DND-41 (cell line): ENCODE data around the gene RBM47.
"Not testable (repeated sequence)": the region's sequence is repeated elsewhere in the genome, so short reads cannot be mapped to it uniquely, and the experiment has no call there.

Experiments used
- ATAC-seq: fragments of 200-7000 bp; cut with Tn5 transposase; 3 replicates; pipeline ENCODE4 v1.9.1; 2021; ENCODE audit warnings: low read depth; ENCODE audit not compliant: insufficient read depth
- DNase-seq: peaks from one replicate; pipeline ENCODE4 v3.0.0-alpha.2; 2020
- H2AFZ ChIP-seq: 2 replicates; pipeline ENCODE4 v1.6.0; 2012; ENCODE audit warnings: low read depth, low read length
- H3K27ac ChIP-seq: 2 replicates; pipeline ENCODE4 v1.5.1; 2012; ENCODE audit warnings: low read length, inconsistent platforms
- H3K27me3 ChIP-seq: fragments of 200-600 bp; sonication (generic); 2 replicates; pipeline ENCODE4 v1.6.0; 2012; ENCODE audit warnings: low read length, mild to moderate bottlenecking, inconsistent platforms; ENCODE audit not compliant: insufficient read depth, poor library complexity
- H3K36me3 ChIP-seq: 2 replicates; pipeline ENCODE4 v1.5.1; 2012; ENCODE audit warnings: low read length, inconsistent platforms; ENCODE audit not compliant: insufficient read depth
- H3K4me1 ChIP-seq: 2 replicates; pipeline ENCODE4 v1.5.1; 2012; ENCODE audit warnings: mild to moderate bottlenecking, low read length; ENCODE audit not compliant: insufficient read depth
- H3K4me2 ChIP-seq: 2 replicates; pipeline ENCODE4 v1.6.0; 2012; ENCODE audit warnings: mild to moderate bottlenecking, moderate library complexity, low read length, inconsistent platforms; ENCODE audit not compliant: insufficient read depth
- H3K4me3 ChIP-seq, 2 experiments: fragments of 200-600 bp in 1 of 2; shearing (Covaris generic) in 1 of 2; 2 replicates each; pipeline ENCODE4 v1.5.1; 2012 to 2016; ENCODE audit warnings: inconsistent platforms in 2 of 2, low read length in 2 of 2, mild to moderate bottlenecking in 2 of 2, low read depth in 1 of 2, moderate library complexity in 1 of 2
- H3K79me2 ChIP-seq: 2 replicates; pipeline ENCODE4 v1.6.0; 2012; ENCODE audit warnings: low read length, inconsistent platforms; ENCODE audit not compliant: insufficient read depth
- H3K9ac ChIP-seq: 2 replicates; pipeline ENCODE4 v1.6.0; 2012; ENCODE audit warnings: low read depth, mild to moderate bottlenecking, inconsistent platforms, low read length, moderate library complexity
- H3K9me3 ChIP-seq: 2 replicates; pipeline ENCODE4 v1.5.1; 2012; ENCODE audit warnings: low read length, moderate library complexity, mild to moderate bottlenecking, inconsistent platforms; ENCODE audit not compliant: insufficient read depth, severe bottlenecking
- H4K20me1 ChIP-seq: 2 replicates; pipeline ENCODE4 v1.6.0; 2012; ENCODE audit warnings: low read length; ENCODE audit not compliant: insufficient read depth
- EZH2 ChIP-seq: IDR thresholded peaks from 3 replicates; pipeline ENCODE4 v1.6.1; 2012; ENCODE audit warnings: borderline replicate concordance, low read depth, mild to moderate bottlenecking, moderate library complexity, low read length, inconsistent platforms; ENCODE audit not compliant: severe bottlenecking
- TF ChIP-seq, protein P1 (sequence below): IDR thresholded peaks from 2 replicates; pipeline ENCODE4 v1.5.1; 2012; ENCODE audit warnings: borderline replicate concordance, low read length, moderate library complexity, mild to moderate bottlenecking; ENCODE audit not compliant: poor library complexity, severe bottlenecking; ENCODE audit errors: extremely low read depth

The RBM47 gene

DNA sequence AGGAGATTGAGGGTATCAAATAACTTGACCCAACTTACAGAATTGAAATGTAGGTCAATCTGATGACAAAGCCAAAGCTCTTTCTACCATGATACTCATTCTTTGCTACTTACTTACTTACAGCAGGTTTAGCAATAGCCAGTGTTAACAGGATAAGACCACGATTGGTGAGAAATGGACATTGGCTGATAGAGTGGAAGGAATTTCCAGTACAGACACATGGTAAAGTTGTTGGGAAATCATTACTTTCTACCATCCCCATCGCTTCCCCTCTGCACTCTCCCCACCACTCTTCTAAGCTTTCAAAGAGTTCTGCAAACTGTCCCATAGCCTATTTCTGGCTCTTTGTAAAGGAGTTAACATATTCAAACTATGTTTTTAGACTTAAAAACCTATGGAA, 174.8 kb downstream of the RBM47 start:
- TF ChIP-seq, protein P1, sequence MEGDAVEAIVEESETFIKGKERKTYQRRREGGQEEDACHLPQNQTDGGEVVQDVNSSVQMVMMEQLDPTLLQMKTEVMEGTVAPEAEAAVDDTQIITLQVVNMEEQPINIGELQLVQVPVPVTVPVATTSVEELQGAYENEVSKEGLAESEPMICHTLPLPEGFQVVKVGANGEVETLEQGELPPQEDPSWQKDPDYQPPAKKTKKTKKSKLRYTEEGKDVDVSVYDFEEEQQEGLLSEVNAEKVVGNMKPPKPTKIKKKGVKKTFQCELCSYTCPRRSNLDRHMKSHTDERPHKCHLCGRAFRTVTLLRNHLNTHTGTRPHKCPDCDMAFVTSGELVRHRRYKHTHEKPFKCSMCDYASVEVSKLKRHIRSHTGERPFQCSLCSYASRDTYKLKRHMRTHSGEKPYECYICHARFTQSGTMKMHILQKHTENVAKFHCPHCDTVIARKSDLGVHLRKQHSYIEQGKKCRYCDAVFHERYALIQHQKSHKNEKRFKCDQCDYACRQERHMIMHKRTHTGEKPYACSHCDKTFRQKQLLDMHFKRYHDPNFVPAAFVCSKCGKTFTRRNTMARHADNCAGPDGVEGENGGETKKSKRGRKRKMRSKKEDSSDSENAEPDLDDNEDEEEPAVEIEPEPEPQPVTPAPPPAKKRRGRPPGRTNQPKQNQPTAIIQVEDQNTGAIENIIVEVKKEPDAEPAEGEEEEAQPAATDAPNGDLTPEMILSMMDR, result no peak

DNA sequence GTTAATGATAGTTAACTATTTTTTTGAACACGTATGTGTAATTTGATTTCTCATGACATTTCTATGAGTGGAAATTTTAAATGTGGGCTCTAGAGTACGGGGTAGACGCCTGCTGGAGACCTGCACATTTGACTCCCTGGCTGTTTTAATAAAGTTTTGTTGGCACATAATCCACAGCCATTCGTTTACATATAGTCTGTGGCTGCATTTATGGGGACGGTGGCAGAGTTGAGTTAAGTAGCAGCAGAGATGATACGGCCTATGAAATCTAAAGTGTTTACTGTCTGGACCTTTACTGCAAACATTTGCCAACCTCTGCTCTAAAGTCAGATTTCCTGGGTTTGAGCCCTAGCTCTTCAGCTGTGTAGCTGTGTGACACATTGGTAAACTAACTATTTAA, 175.8 kb downstream of the RBM47 start:
- H4K20me1 ChIP-seq, result no peaks in the 10 kb centered on the region
- H3K9ac ChIP-seq, result no peak overlapping the region
- no peak for TF ChIP-seq EZH2
- TF ChIP-seq, protein P1, result no peak
- no peak for DNase-seq
- H3K27me3 ChIP-seq, result no peaks in the 10 kb centered on the region
- no peak overlapping the region for H3K4me2 ChIP-seq
- no peak overlapping the region for H3K27ac ChIP-seq
- H3K4me1 ChIP-seq, result no peaks in the 10 kb centered on the region; the same call in 1 of the 2 replicates
- no peak overlapping the region for H2AFZ ChIP-seq
- H3K4me3 ChIP-seq, result no peak overlapping the region
- H3K9me3 ChIP-seq, result no peaks in the 10 kb centered on the region
- no peaks in the 10 kb centered on the region for H3K36me3 ChIP-seq
- ATAC-seq, result no peak
- no peaks in the 10 kb centered on the region for H3K79me2 ChIP-seq

More for the DNA sequence above, 174.8 kb downstream of the RBM47 start:
- no peak overlapping the region for H3K4me2 ChIP-seq
- no peak overlapping the region for H3K27ac ChIP-seq
- H3K9me3 ChIP-seq, result no peaks in the 10 kb centered on the region
- no peak for DNase-seq
- H3K9ac ChIP-seq, result no peak overlapping the region
- H3K79me2 ChIP-seq, result no peaks in the 10 kb centered on the region
- H3K4me3 ChIP-seq, result no peak overlapping the region
- H3K27me3 ChIP-seq, result no peaks in the 10 kb centered on the region
- H3K4me1 ChIP-seq, result no peaks in the 10 kb centered on the region; the same call in 1 of the 2 replicates
- H2AFZ ChIP-seq, result no peak overlapping the region
- no peaks in the 10 kb centered on the region for H3K36me3 ChIP-seq
- no peak for ATAC-seq
- H4K20me1 ChIP-seq, result no peaks in the 10 kb centered on the region

GRCh38 chr4:40448875-40449274, 180.8 kb downstream of the RBM47 start:
- TF ChIP-seq EZH2, result no peak
- TF ChIP-seq, protein P1, result no peak
- H3K4me2 ChIP-seq, result no peak overlapping the region

DNA sequence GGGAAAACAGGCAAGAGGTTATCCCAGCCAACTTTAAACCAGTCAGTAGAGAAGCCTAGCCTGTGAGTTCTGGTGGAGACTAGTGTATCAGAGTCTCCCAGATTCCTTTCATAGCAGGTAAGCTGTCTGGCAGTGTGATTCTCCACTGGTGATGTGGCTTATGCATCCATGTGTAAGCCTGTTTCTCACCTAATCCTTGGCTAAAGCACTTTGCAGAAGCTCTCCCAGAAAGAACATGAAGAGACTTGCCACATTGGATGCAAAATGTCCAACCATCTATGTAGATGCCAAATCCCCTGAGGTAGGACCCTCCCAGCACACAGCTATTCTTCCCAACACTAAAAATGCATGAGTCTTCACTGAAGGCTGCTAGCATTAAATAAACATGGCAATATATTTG, 182.8 kb downstream of the RBM47 start:
- Histone ChIP-seq H2AFZ (no peak overlapping the region), H3K9ac (no peak overlapping the region), H3K27me3 (no peaks in the 10 kb centered on the region), H3K36me3 (no peaks in the 10 kb centered on the region), H4K20me1 (no peaks in the 10 kb centered on the region), H3K4me3 (no peak overlapping the region), H3K79me2 (no peaks in the 10 kb centered on the region), H3K27ac (no peak overlapping the region), H3K9me3 (no peaks in the 10 kb centered on the region), H3K4me1 (no peaks in the 10 kb centered on the region), H3K4me2 (no peak overlapping the region)
- no peak for ATAC-seq
- no peak for DNase-seq
- no peak for TF ChIP-seq EZH2
- TF ChIP-seq, protein P1, result no peak

More at GRCh38 chr4:40448875-40449274, 180.8 kb downstream of the RBM47 start:
- H3K4me1 ChIP-seq, result no peaks in the 10 kb centered on the region; the same call in 1 of the 2 replicates
- no peak overlapping the region for H2AFZ ChIP-seq
- H3K36me3 ChIP-seq, result no peaks in the 10 kb centered on the region
- H3K4me3 ChIP-seq, result no peak overlapping the region
- no peaks in the 10 kb centered on the region for H4K20me1 ChIP-seq
- no peaks in the 10 kb centered on the region for H3K9me3 ChIP-seq
- H3K27ac ChIP-seq, result no peak overlapping the region
- H3K27me3 ChIP-seq, result no peaks in the 10 kb centered on the region
- ATAC-seq (no peak), DNase-seq (no peak)
- H3K79me2 ChIP-seq, result no peaks in the 10 kb centered on the region
- H3K9ac ChIP-seq, result no peak overlapping the region

GRCh38 chr4:40446261-40446750, 183.4 kb downstream of the RBM47 start:
- H3K79me2 ChIP-seq, DNase-seq: not testable (repeated sequence)

More at GRCh38 chr4:40446261-40446750, 183.4 kb downstream of the RBM47 start:
- ATAC-seq, H4K20me1 ChIP-seq, H3K27me3 ChIP-seq, H3K36me3 ChIP-seq, H2AFZ ChIP-seq, H3K4me2 ChIP-seq, H3K4me1 ChIP-seq, H3K9ac ChIP-seq, H3K4me3 ChIP-seq, H3K9me3 ChIP-seq, H3K27ac ChIP-seq: not testable (repeated sequence)
